Heart left ventricle (tissue), 16 donors: Measurements from ENCODE around the gene SLFN12L. TPM values are rescaled to one million over a fixed set of nuclear protein-coding genes. Genes with fewer than 3 reads are reported as not detected.

Source experiments
- ATAC-seq, 4 donors: fragments of 200-7000 bp; cut with Tn5 transposase; one replicate each; pipeline ENCODE4 v1.9.1; 2020 to 2022; ENCODE audit warnings: moderate library complexity in 4 of 4, mild to moderate bottlenecking in 3 of 4, moderate number of reproducible peaks in 1 of 4
- DNase-seq, 5 donors: peaks; one replicate each; pipeline ENCODE4 v3.0.0-alpha.2; 2020
- H3K27ac ChIP-seq, 12 donors: fragments of 200-600 bp; sonication (generic) in 4 of 12; one replicate each; pipeline versions ENCODE4 v1.5.0 to v1.8.0; 2016 to 2022; ENCODE audit warnings: mild to moderate bottlenecking in 2 of 12
- H3K27me3 ChIP-seq, 9 donors: fragments of 200-600 bp; sonication (generic) in 2 of 9; one replicate each; pipeline versions ENCODE4 v1.5.1 to v1.8.0; 2016 to 2022; ENCODE audit warnings: mild to moderate bottlenecking in 3 of 9
- H3K36me3 ChIP-seq, 9 donors: fragments of 200-600 bp; sonication (generic) in 2 of 9; one replicate each; pipeline versions ENCODE4 v1.5.0 to v1.8.0; 2018 to 2022; ENCODE audit warnings: mild to moderate bottlenecking in 2 of 9
- H3K4me1 ChIP-seq, 12 donors: fragments of 200-600 bp; sonication (generic) in 4 of 12; one replicate each; pipeline versions ENCODE4 v1.5.0 to v1.8.0; 2016 to 2022; ENCODE audit warnings: mild to moderate bottlenecking in 3 of 12
- H3K4me3 ChIP-seq, 12 donors: fragments of 200-600 bp; sonication (generic) in 4 of 12; one replicate each; pipeline versions ENCODE4 v1.5.0 to v1.8.0; 2017 to 2022; ENCODE audit warnings: mild to moderate bottlenecking in 9 of 12, moderate library complexity in 4 of 12
- H3K9me3 ChIP-seq, 12 donors: fragments of 200-600 bp; sonication (generic) in 4 of 12; one replicate each; pipeline versions ENCODE4 v1.5.0 to v1.8.0; 2016 to 2022; ENCODE audit warnings: mild to moderate bottlenecking in 1 of 12
- CTCF ChIP-seq, 12 donors: fragments of 200-600 bp; sonication (generic) in 4 of 12; IDR thresholded peaks; one replicate each; pipeline versions ENCODE4 v1.5.0 to v1.8.0; 2018 to 2022; ENCODE audit warnings: antibody characterized with exemption in 12 of 12, mild to moderate bottlenecking in 5 of 12
- POLR2A ChIP-seq, 2 donors: fragments of 450-650 bp; IDR thresholded peaks; one replicate each; pipeline ENCODE4 v1.6.1; 2017; ENCODE audit warnings: antibody characterized with exemption in 2 of 2, mild to moderate bottlenecking in 2 of 2, moderate library complexity in 2 of 2
- WGBS, 4 donors: extraction: QIAGEN DNeasy Blood & Tissue Kit in 2 of 4; methylation state at CpG; one replicate each; pipeline versions ENCODE4 v1.1.5 to v1.1.7; 2013 to 2018; 5-methylcytosine and 5-hydroxymethylcytosine counted together
- intact Hi-C, 10 donors: fragments of 100-400 bp; cut with DNase I; formaldehyde crosslinking; loops; one replicate each; pipeline versions ENCODE4 v1.11.1 to v1.14.2; 2022
- polyA plus RNA-seq, 2 donors: library from polyadenylated mRNA; stranded (reverse); fragments of 200-250 nt; gene quantifications; one replicate each; pipeline ENCODE4 v1.2.3, GENCODE V29; 2013
- total RNA-seq, 9 donors: library from RNA; depleted of rRNA in 2 of 9; stranded (reverse); fragments of >200 nt in 2 of 9; fragmentation: NEBNext Ultra II Directional in 3 of 9; extraction: Animal tissue kit (Norgen Biotek cat#: 25700) in 3 of 9; gene quantifications; one replicate each; pipeline versions ENCODE4 v1.1.0 to v1.2.4, GENCODE V29; 2016 to 2023
- donor health status: ischemic (EF 13 %, LVEDD 7.1; RV severe dilation, severe dysfunction).
- donor health status: healthy with polysubstance abuse.
- donor health status: DM: no; HTN: yes; CAD: no.
- donor health status: DM: no; HTN: no; CAD: no.
- donor health status: ischemic (EF 25% LVEDD 6.9; RV normal size, moderate dysfunction).
- donor health status: ischemic (EF 25% LVEDD 5.7; RV mildly dilated, moderate dysfunction).
- donor health status: healthy.
- donor health status: DM: yes; HTN: yes; CAD: no.
- donor health status: ischemic (EF 35%, LVEDD 5.7; RV mildly dilated, moderate dysfunction).
- donor health status: nonischemic (EF 11% LVEDD 7.7; RV severe dilation, severe dysfunction).
- donor health status: DM: yes; HTN: yes; CAD: no.
- donor health status: PGD.
- donor health status: ischemic (EF 29% LVEDD 5.4; RV normal size, mild dysfunction).
- donor health status: nonischemic (EF 23%, LVEDD 6.1; RV moderate dilation, normal function).

SLFN12L gene
- total and polyA plus RNA-seq, 11 donors: 0.14 to 7.3 (median 0.60) TPM

DNA sequence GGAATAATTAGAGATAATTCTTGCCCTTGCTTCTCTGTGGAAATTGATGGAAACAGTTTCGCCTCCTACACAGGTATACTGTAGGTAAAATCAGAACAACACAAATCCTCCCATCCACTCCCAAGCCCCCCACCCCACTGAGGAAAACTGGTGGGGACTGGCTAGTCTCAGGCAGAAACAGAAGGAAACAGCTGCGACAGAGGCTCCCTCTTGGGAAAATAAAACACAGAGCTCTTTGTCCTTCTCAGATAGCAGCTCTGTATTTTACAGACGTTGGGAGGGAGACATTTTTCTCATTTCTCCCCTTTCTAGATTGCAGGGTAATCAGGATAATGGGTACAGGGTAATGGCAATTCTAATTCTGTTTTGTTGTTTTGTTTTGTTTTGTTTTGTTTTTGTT lies 90.0 kb downstream of the SLFN12L start:
- peak in 2 of 4 donors; percentile 35 to 47 for ATAC-seq
- DNase-seq: peak in 2 of 5 donors; percentile 20 to 35
- Histone ChIP-seq H3K36me3 (no peaks in the 10 kb centered on the region), H3K4me3 (peak overlapping the region in 10 of 12 donors; percentile 1 to 79 (median 58)), H3K9me3 (no peaks in the 10 kb centered on the region), H3K4me1 (peaks cover 0 to 24% (median 6%) of the 10 kb centered on the region in 12 donors), H3K27me3 (peaks cover 0 to 30% (median 6%) of the 10 kb centered on the region in 9 donors), H3K27ac (peak overlapping the region in 11 of 12 donors; percentile 27 to 86 (median 65))
- no peak for TF ChIP-seq POLR2A (IDR thresholded peaks at IDR 0.05)
- TF ChIP-seq CTCF (IDR thresholded peaks at IDR 0.05): no peak
- 37 to 52% (median 44%) methylated on average over 3 of the region's 3 CpGs for WGBS, 4 donors
- intact Hi-C loops: loop anchor here in 2 of 10 donors (5.0 to 10.0 kb wide), 2 partner anchors 75 to 133 kb away; partner anchors contain the start of gene SLFN11 (in 1 of the 2)

GRCh38 chr17:35438433-35438832 lies 99.0 kb downstream of the SLFN12L start:
- H3K4me3 ChIP-seq: no peak overlapping the region
- intact Hi-C loops: loop anchor here in 5 of 10 donors (10.0 kb wide), 5 partner anchors 46 to 124 kb away; partner anchors contain the start of genes SLFN12L (in 2 of the 5) and SLFN11 (in 1 of the 5)
- ATAC-seq (no peak), DNase-seq (no peak)
- no peaks in the 10 kb centered on the region for H3K36me3 ChIP-seq
- TF ChIP-seq POLR2A (IDR thresholded peaks at IDR 0.05) (no peak), CTCF (IDR thresholded peaks at IDR 0.05) (no peak)
- H3K27ac ChIP-seq: no peak overlapping the region
- no peaks in the 10 kb centered on the region for H3K9me3 ChIP-seq
- peaks cover 0 to 12% (median 5%) of the 10 kb centered on the region in 12 donors for H3K4me1 ChIP-seq
- H3K27me3 ChIP-seq: no peaks in the 10 kb centered on the region

- TF ChIP-seq CTCF (IDR thresholded peaks at IDR 0.05) (peak in 5 of 12 donors; percentile 28 to 44 (median 34)), POLR2A (IDR thresholded peaks at IDR 0.05) (no peak)
- Histone ChIP-seq H3K9me3 (no peaks in the 10 kb centered on the region), H3K4me1 (peaks cover 0 to 40% (median 19%) of the 10 kb centered on the region in 12 donors), H3K27ac (peak overlapping the region; percentile 86 to 97 (median 93)), H3K36me3 (peaks cover 0 to 11% (median 0%) of the 10 kb centered on the region in 9 donors), H3K27me3 (no peaks in the 10 kb centered on the region), H3K4me3 (peak overlapping the region; percentile 49 to 81 (median 68))
- ATAC-seq (peak; percentile 86 to 94 (median 92)), DNase-seq (peak; percentile 76 to 88 (median 83))
- WGBS, 4 donors: 6 to 19% (median 18%) methylated on average over 19 of the region's 19 CpGs
- intact Hi-C loops: loop anchor here in 7 of 10 donors (1.0 to 10.0 kb wide), 15 partner anchors 52 to 191 kb away; partner anchors contain the start of genes SLFN12L (in 4 of the 7), SLFN11 (in 3 of the 7) and SLFN5 (in 1 of the 7)
Observed at GRCh38 chr17:35433075-35433894, 104.2 kb downstream of the SLFN12L start.
